Dedifferentiated amniotic fluid mesenchymal stem cell (primary cell): ENCODE results near the gene SRPK1.

Experiments used
- DNase-seq: peaks from one replicate; pipeline ENCODE4 v3.0.0-alpha.2; 2016; ENCODE audit errors: extremely low spot score

The SRPK1 gene

GRCh38 chr6:35898003-35898402, 22.9 kb downstream of the SRPK1 start:
- no peak for DNase-seq

DNA sequence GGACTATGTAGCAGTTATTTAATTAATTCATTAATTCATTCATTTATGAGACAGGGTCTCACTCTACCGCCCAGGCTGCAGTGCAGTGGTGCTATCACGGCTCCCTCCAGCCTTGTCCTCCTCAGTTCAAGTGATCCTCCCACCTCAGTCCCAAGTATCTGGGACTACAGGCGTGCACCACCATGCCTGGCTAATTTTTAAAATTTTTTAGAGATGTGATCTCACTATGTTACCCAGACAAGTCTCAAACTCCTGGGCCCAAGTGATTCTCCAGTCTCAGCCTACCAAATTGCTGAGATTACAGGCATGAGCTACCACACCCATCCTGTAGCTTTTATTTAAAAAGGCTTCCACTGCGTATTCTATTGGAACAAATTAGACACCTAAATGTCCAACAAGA, 23.4 kb downstream of the SRPK1 start:
- DNase-seq: no peak

GRCh38 chr6:35897036-35897435, 23.9 kb downstream of the SRPK1 start:
- no peak for DNase-seq

- no peak for DNase-seq
Measured at GRCh38 chr6:35896228-35896627, 24.7 kb downstream of the SRPK1 start.

DNA sequence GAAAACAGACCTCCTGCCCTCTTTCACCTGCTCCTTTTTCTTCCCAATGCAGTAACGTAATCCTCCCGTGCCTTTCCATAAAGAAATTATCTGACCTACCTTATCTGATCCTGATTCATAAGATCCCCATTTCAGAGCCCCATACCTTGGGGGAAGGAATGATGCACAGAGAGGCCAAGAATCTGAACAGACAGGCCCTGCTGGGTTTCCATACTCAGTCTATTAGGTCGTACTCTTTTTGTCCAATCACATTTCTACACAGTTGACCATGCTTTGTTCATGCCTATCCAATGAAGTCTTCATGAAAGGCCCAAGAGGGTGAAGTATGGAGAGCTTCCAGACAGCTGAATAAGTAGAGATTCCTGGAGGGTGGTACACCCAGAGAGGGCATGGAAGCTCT, 25.3 kb downstream of the SRPK1 start:
- DNase-seq: no peak

GRCh38 chr6:35894776-35895175, 26.1 kb downstream of the SRPK1 start:
- no peak for DNase-seq

DNA sequence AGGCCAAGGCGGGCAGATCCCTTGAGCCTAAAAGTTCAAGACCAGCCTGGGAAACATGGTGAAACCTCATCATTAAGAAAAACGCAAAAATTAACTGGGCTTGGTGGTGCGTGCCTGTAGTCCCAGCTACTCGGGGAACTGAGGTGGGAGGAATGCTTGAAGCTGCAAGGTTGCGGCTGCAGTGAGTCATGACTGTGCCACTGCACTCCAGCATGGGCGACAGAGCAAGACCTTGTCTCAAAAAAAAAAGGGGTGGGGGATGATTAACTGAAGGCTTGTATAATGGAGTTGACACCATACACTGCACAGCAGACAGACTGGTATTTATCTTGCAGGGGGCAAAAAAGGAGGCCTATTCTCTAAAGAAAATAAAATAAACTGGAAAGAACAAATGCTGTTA, 27.7 kb downstream of the SRPK1 start:
- DNase-seq: no peak

DNA sequence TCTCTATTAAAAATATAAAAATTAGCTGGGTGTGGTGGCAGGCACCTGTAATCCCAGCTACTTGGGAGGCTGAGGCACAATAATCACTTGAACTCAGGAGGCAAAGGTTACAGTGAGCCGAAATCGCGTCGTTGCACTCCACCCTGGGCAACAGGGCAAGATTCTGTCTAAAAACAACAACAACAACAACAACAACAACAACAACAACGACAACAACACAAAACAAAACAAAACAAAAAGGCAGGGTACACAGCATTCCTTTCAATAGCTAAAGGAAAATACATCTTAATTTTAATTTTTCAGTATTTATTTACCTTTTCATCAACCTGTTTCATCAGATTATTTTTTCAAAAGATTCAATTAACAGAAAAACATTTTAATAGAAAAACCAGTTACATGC, 28.4 kb downstream of the SRPK1 start:
- DNase-seq: no peak

GRCh38 chr6:35879151-35879550, 41.7 kb downstream of the SRPK1 start:
- no peak for DNase-seq

DNA sequence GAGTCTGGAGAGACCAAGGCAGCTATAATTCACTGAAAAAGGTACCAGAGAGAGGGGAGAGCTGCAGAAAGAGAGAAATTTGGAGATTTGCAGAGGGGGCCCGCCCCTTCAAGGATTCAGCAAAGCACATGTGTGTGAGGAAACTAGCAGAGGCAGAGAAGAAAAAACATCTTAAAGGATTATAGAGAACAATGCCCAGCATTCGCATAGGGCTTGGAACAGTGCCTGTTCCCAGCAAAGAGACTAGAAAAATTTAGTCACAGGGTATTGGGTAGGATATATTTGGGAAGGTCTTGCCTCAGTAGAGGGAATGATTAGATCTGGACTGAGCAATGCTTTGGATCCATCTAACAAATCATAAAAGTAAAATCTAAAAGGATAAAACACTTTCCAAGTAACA, 44.0 kb downstream of the SRPK1 start:
- DNase-seq: no peak

GRCh38 chr6:35874730-35875129, 46.2 kb downstream of the SRPK1 start:
- no peak for DNase-seq

GRCh38 chr6:35859367-35859766, 61.5 kb downstream of the SRPK1 start:
- DNase-seq: no peak

DNA sequence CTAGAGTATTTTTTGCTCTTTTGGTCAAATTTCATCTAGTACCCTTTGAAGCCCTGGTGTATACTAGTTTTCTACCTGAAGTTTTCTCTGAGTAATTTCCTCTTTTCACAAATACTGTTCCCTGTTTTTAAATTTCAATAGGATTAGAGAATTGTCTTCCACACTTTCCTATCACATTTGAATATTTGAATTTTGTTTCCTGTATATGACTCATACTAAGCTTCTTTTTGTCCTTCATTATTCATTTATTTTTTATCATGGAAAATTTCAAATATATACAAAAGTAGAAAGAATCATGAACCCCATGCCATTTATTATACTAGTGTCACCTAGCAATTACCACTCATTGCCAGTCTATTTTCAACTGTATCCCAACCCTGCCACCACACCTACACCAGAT, 63.0 kb downstream of the SRPK1 start:
- DNase-seq: no peak

DNA sequence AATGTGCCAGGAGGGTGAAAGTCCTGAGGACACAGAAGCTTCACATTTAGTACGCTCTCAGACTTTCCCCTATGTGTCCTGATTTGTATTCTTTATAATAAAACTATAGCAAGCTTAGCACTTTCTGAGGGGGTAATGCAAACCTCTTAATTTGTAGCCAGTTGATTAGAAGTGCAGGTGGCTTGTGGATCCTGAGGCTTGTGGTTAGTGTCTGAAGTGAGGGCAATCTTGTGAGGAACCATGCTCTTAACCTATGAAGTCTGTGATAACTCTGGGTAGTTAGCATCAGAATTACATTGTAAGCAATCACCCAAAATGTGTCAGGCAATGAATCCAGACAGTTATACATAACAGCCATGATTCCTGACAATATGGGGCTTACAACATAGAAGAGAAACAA, 64.6 kb downstream of the SRPK1 start:
- DNase-seq: no peak

GRCh38 chr6:35852994-35853393, 67.9 kb downstream of the SRPK1 start:
- no peak for DNase-seq

DNA sequence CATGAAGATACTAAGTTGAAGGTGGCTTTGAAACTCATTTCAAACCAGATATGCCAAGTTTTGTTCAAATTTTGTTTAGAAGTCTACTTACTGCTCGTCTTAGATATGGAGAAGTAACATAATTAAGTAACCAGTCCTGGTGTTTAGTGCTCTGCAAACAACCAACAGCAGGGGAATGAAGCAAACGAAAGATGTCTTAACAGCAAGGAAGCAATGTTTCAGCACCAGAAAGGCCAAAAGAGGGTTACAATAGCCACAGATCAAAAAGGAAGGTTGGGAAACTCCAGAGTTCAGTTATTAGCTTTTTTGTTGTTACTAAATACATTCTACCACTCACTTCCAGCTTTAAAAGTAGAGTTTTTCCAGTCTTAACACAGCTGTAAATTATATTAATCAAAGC, 70.7 kb downstream of the SRPK1 start:
- DNase-seq: no peak

DNA sequence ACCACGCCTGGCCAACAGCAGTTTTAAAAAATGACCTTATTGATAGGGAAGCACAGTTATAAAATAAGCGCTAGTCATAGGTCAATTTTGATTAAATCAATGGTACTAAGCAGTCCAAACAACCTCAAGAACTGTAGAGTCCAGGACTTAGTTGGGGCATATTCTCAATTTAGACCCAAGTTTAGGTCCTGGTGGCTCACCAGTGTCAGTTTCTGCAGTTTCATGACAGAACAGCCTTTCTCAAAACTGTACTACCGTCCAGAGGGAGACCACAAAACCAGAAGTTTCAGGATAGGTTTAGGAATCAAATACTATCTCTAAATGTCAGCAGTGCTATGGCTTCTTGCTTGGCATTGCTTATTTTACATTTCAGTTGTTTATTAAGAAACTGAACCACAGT, 76.6 kb downstream of the SRPK1 start:
- no peak for DNase-seq

- no peak for DNase-seq
Measured at GRCh38 chr6:35842381-35842780, 78.5 kb downstream of the SRPK1 start.

- no peak for DNase-seq
Measured at GRCh38 chr6:35839019-35839418, 81.9 kb downstream of the SRPK1 start.

DNA sequence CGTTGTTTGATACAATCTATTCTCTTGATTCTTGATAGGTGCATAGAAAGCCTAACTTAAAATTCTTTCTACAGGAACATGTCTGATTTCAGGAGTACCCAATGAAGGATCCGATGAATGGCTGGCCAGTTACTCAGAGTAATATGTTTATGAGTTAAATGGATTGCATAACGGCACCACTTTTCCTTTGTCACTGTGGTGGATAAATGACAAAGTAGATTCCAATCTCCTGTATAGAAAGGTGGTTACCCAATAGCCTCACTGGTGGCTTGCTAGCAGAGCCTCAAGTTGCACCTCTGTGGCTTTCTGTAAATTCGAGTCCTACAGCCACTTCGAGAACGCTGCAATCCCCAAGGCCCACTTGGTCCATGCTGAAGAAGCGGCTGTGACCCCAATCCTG, 87.4 kb downstream of the SRPK1 start:
- DNase-seq: no peak

- no peak for DNase-seq
Measured at GRCh38 chr6:35831257-35832007, 89.5 kb downstream of the SRPK1 start.

- DNase-seq: no peak
Measured at GRCh38 chr6:35829306-35829705, 91.6 kb downstream of the SRPK1 start.

- DNase-seq: no peak
Measured at GRCh38 chr6:35824552-35825192, 96.2 kb downstream of the SRPK1 start.

DNA sequence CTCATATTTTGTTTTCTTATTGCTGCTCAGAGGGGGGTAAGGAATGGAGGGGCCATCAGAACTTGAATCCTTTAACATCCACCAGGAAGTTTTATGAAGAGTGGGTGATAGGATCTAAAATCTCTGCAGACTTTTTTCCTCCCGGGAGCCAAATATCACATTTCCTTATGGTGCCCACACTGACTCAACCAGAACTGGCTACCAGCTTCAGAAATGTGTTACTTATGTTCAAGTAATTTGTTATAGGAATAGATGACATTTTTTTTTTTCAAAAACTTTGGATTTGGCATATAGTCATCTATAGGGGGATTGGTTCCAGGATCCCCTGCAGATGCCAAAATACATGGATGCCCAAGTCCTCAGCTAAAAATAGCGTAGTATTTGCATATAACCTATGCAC, 97.3 kb downstream of the SRPK1 start:
- DNase-seq: no peak
